Mesenchymal stem cell (in vitro differentiated cells and primary cell): ENCODE results near the gene PYM1.

ENCODE experiments used
- DNase-seq: peaks from one replicate; pipeline ENCODE4 v3.0.0-alpha.2; 2013
- H2AFZ ChIP-seq: one replicate; pipeline ENCODE4 v1.6.1; 2013; ENCODE audit warnings: low read depth, mild to moderate bottlenecking, control low read depth, inconsistent platforms, low read length, moderate library complexity
- H2AK5ac ChIP-seq: 2 replicates; pipeline ENCODE4 v1.6.1; 2013; ENCODE audit warnings: low read length, moderate library complexity, mild to moderate bottlenecking, inconsistent platforms; ENCODE audit not compliant: severe bottlenecking
- H2BK120ac ChIP-seq: one replicate; pipeline ENCODE4 v1.6.1; 2013; ENCODE audit warnings: low read depth, mild to moderate bottlenecking, inconsistent platforms, low read length, moderate library complexity
- H2BK12ac ChIP-seq, 2 experiments: one replicate each; pipeline ENCODE4 v1.6.1; 2013; ENCODE audit warnings: inconsistent platforms in 2 of 2, low read length in 2 of 2, mild to moderate bottlenecking in 2 of 2, moderate library complexity in 2 of 2, control low read depth in 1 of 2
- H2BK15ac ChIP-seq: one replicate; pipeline ENCODE4 v1.6.1; 2013; ENCODE audit warnings: mild to moderate bottlenecking, low read depth, inconsistent platforms; ENCODE audit not compliant: poor library complexity, severe bottlenecking
- H2BK5ac ChIP-seq: 2 replicates; pipeline ENCODE4 v1.6.1; 2013; ENCODE audit warnings: low read depth, mild to moderate bottlenecking, low read length, control low read depth, inconsistent platforms; ENCODE audit not compliant: poor library complexity, severe bottlenecking
- H3K14ac ChIP-seq, 2 experiments: one replicate each; pipeline ENCODE4 v1.6.1; 2013; ENCODE audit warnings: inconsistent platforms in 2 of 2, low read length in 2 of 2, control low read depth in 1 of 2, mild to moderate bottlenecking in 1 of 2, moderate library complexity in 1 of 2
- H3K18ac ChIP-seq, 2 experiments: one replicate each; pipeline ENCODE4 v1.6.1; 2013; ENCODE audit warnings: inconsistent platforms in 2 of 2, low read length in 2 of 2, control low read depth in 1 of 2, low read depth in 1 of 2, mild to moderate bottlenecking in 1 of 2
- H3K23ac ChIP-seq, 2 experiments: one replicate each; pipeline ENCODE4 v1.6.1; 2013; ENCODE audit warnings: inconsistent platforms in 2 of 2, low read length in 2 of 2, mild to moderate bottlenecking in 2 of 2, moderate library complexity in 2 of 2, control low read depth in 1 of 2
- H3K27ac ChIP-seq: 2 replicates; pipeline ENCODE4 v1.5.1; 2013; ENCODE audit warnings: mild to moderate bottlenecking, moderate library complexity, low read length, control low read depth, inconsistent platforms; ENCODE audit not compliant: poor library complexity, severe bottlenecking
- H3K27me3 ChIP-seq, 2 experiments: 2 replicates each; pipeline versions ENCODE4 v1.6.1 to v1.7.0; 2013; ENCODE audit warnings: low read length in 2 of 2, mild to moderate bottlenecking in 2 of 2, moderate library complexity in 2 of 2, control low read depth in 1 of 2, inconsistent platforms in 1 of 2; ENCODE audit not compliant: control insufficient read depth in 1 of 2, insufficient read depth in 1 of 2
- H3K36me3 ChIP-seq, 2 experiments: 2 replicates each; pipeline versions ENCODE4 v1.6.1 to v1.7.0; 2013; ENCODE audit warnings: low read length in 2 of 2, control low read depth in 1 of 2, inconsistent platforms in 1 of 2, low read depth in 1 of 2, mild to moderate bottlenecking in 1 of 2; ENCODE audit not compliant: insufficient read depth in 2 of 2, control insufficient read depth in 1 of 2
- H3K4ac ChIP-seq, 2 experiments: one replicate each; pipeline ENCODE4 v1.6.1; 2013; ENCODE audit warnings: inconsistent platforms in 2 of 2, low read length in 2 of 2, mild to moderate bottlenecking in 2 of 2, moderate library complexity in 2 of 2, control low read depth in 1 of 2, low read depth in 1 of 2
- H3K4me1 ChIP-seq: 2 replicates; pipeline ENCODE4 v1.6.1; 2013; ENCODE audit warnings: low read depth, low read length, control low read depth; ENCODE audit not compliant: control insufficient read depth, insufficient read depth
- H3K4me2 ChIP-seq: 2 replicates; pipeline ENCODE4 v1.6.1; 2013; ENCODE audit warnings: low read length, mild to moderate bottlenecking, inconsistent platforms; ENCODE audit not compliant: poor library complexity, severe bottlenecking
- H3K4me3 ChIP-seq, 2 experiments: 2 replicates each; pipeline versions ENCODE4 v1.5.1 to v1.7.0; 2013; ENCODE audit warnings: low read length in 2 of 2, mild to moderate bottlenecking in 2 of 2, control low read depth in 1 of 2, low read depth in 1 of 2; ENCODE audit not compliant: insufficient read depth in 1 of 2
- H3K79me1 ChIP-seq: replicated peaks from 2 replicates; pipeline ENCODE4 v1.6.1; 2013; ENCODE audit warnings: mild to moderate bottlenecking, control low read depth, low read length, inconsistent platforms; ENCODE audit not compliant: poor library complexity, severe bottlenecking
- H3K9ac ChIP-seq: 2 replicates; pipeline ENCODE4 v1.7.0; 2013; ENCODE audit warnings: mild to moderate bottlenecking, low read length, moderate library complexity
- H3K9me3 ChIP-seq: 2 replicates; pipeline ENCODE4 v1.7.0; 2013; ENCODE audit warnings: mild to moderate bottlenecking, low read length; ENCODE audit not compliant: control insufficient read depth
- H4K8ac ChIP-seq: one replicate; pipeline ENCODE4 v1.6.1; 2013; ENCODE audit warnings: inconsistent platforms, mild to moderate bottlenecking, low read length, moderate library complexity
- H4K91ac ChIP-seq: one replicate; pipeline ENCODE4 v1.6.1; 2013; ENCODE audit warnings: mild to moderate bottlenecking, low read length, inconsistent platforms
- WGBS: methylation state at CpG from one replicate; pipeline ENCODE4 v1.1.7; 2013; ENCODE audit warnings: mixed read lengths; 5-methylcytosine and 5-hydroxymethylcytosine counted together

PYM1 gene

GRCh38 chr12:55963760-55964159 lies 36.1 kb upstream of the PYM1 start:
- no peaks in the 10 kb centered on the region for H3K36me3 ChIP-seq
- WGBS: 77% methylated on average over 2 of the region's 2 CpGs
- no peak overlapping the region for H3K4me2 ChIP-seq
- H3K14ac ChIP-seq: no peak overlapping the region
- no peak overlapping the region for H2AFZ ChIP-seq
- H3K9ac ChIP-seq: no peak overlapping the region
- H2BK12ac ChIP-seq: no peak overlapping the region
- H3K27me3 ChIP-seq: no peaks in the 10 kb centered on the region
- no peak overlapping the region for H3K23ac ChIP-seq
- H2BK120ac ChIP-seq: no peak overlapping the region
- H3K4me1 ChIP-seq: no peaks in the 10 kb centered on the region
- no peak overlapping the region for H2AK5ac ChIP-seq
- H2BK15ac ChIP-seq: no peak overlapping the region
- no peak overlapping the region for H3K18ac ChIP-seq
- H4K91ac ChIP-seq: no peak overlapping the region
- H3K9me3 ChIP-seq: no peaks in the 10 kb centered on the region
- no peak overlapping the region for H3K27ac ChIP-seq
- no peak overlapping the region for H3K4ac ChIP-seq
- H4K8ac ChIP-seq: no peak overlapping the region
- DNase-seq: no peak
- no peak overlapping the region for H2BK5ac ChIP-seq
- no peak overlapping the region for H3K4me3 ChIP-seq
- peaks cover 11% of the 10 kb centered on the region for H3K79me1 ChIP-seq

- H3K4me1 ChIP-seq: peaks cover 3% of the 10 kb centered on the region
- 88% methylated on average over 5 of the region's 5 CpGs for WGBS
- no peaks in the 10 kb centered on the region for H3K79me1 ChIP-seq
- no peak overlapping the region for H3K23ac ChIP-seq
- H2AK5ac ChIP-seq: no peak overlapping the region
- H3K14ac ChIP-seq: no peak overlapping the region
- no peak overlapping the region for H2BK15ac ChIP-seq
- H3K18ac ChIP-seq: no peak overlapping the region
- no peak overlapping the region for H4K8ac ChIP-seq
- H2BK12ac ChIP-seq: no peak overlapping the region
- H2AFZ ChIP-seq: no peak overlapping the region
- H3K36me3 ChIP-seq: peaks cover 20 to 21% of the 10 kb centered on the region in 2 experiments
- H3K9me3 ChIP-seq: no peaks in the 10 kb centered on the region
- H3K27me3 ChIP-seq: peaks cover 0 to 4% of the 10 kb centered on the region in 2 experiments
- H3K27ac ChIP-seq: no peak overlapping the region
- no peak overlapping the region for H3K4me2 ChIP-seq
- H4K91ac ChIP-seq: no peak overlapping the region
- no peak for DNase-seq
- H3K4ac ChIP-seq: no peak overlapping the region
- no peak overlapping the region for H3K9ac ChIP-seq
- H3K4me3 ChIP-seq: no peak overlapping the region
- H2BK120ac ChIP-seq: no peak overlapping the region
- no peak overlapping the region for H2BK5ac ChIP-seq
Measured at GRCh38 chr12:55957106-55957859, 29.6 kb upstream of the PYM1 start.

GRCh38 chr12:55955800-55956508 lies 28.3 kb upstream of the PYM1 start:
- DNase-seq: peak; percentile 56
- Histone ChIP-seq H2BK15ac (no peak overlapping the region), H3K27ac (no peak overlapping the region), H3K4me3 (no peak overlapping the region), H2BK120ac (no peak overlapping the region), H2AK5ac (no peak overlapping the region), H3K27me3 (peaks cover 0 to 4% of the 10 kb centered on the region in 2 experiments), H4K91ac (no peak overlapping the region), H3K9me3 (no peaks in the 10 kb centered on the region), H3K18ac (no peak overlapping the region), H2AFZ (no peak overlapping the region), H3K4me1 (peaks cover 3% of the 10 kb centered on the region), H3K36me3 (peaks cover 31 to 34% of the 10 kb centered on the region in 2 experiments), H3K4me2 (no peak overlapping the region), H3K79me1 (no peaks in the 10 kb centered on the region), H4K8ac (no peak overlapping the region), H3K14ac (no peak overlapping the region), H2BK5ac (no peak overlapping the region), H2BK12ac (no peak overlapping the region), H3K4ac (no peak overlapping the region), H3K9ac (no peak overlapping the region), H3K23ac (no peak overlapping the region)
- 96% methylated on average over 6 of the region's 6 CpGs for WGBS

GRCh38 chr12:55955344-55955743 lies 27.6 kb upstream of the PYM1 start:
- no peak overlapping the region for H2BK5ac ChIP-seq
- H3K4ac ChIP-seq: no peak overlapping the region
- no peak overlapping the region for H2BK12ac ChIP-seq
- no peak overlapping the region for H3K4me2 ChIP-seq
- no peaks in the 10 kb centered on the region for H3K9me3 ChIP-seq
- no peak overlapping the region for H3K9ac ChIP-seq
- H4K8ac ChIP-seq: no peak overlapping the region
- H3K23ac ChIP-seq: no peak overlapping the region
- peaks cover 3% of the 10 kb centered on the region for H3K4me1 ChIP-seq
- no peak overlapping the region for H3K18ac ChIP-seq
- peaks cover 31 to 36% of the 10 kb centered on the region in 2 experiments for H3K36me3 ChIP-seq
- no peak overlapping the region for H2AK5ac ChIP-seq
- no peak overlapping the region for H2BK120ac ChIP-seq
- no peak for DNase-seq
- 83% methylated on average over 3 of the region's 4 CpGs for WGBS
- H2BK15ac ChIP-seq: no peak overlapping the region
- no peak overlapping the region for H3K4me3 ChIP-seq
- H3K79me1 ChIP-seq: no peaks in the 10 kb centered on the region
- no peak overlapping the region for H3K14ac ChIP-seq
- H4K91ac ChIP-seq: no peak overlapping the region
- H3K27me3 ChIP-seq: peaks cover 0 to 4% of the 10 kb centered on the region in 2 experiments
- H2AFZ ChIP-seq: no peak overlapping the region
- no peak overlapping the region for H3K27ac ChIP-seq
